Stimulated activated CD4-positive, alpha-beta T cell treated with anti-CD3 and anti-CD28 coated beads, Interleukin-1b, Interleukin-23, amount 100 ng/mL, for 1 hour (primary cell): ENCODE results near the gene SRRM2.

Experiments
- DNase-seq, 2 donors: peaks; one replicate each; pipeline ENCODE4 v3.0.0-alpha.2; 2020; ENCODE audit warnings: low read depth in 2 of 2

SRRM2 gene

GRCh38 chr16:2762711-2763110 lies 10.3 kb downstream of the SRRM2 start:
- DNase-seq, result no peak

DNA sequence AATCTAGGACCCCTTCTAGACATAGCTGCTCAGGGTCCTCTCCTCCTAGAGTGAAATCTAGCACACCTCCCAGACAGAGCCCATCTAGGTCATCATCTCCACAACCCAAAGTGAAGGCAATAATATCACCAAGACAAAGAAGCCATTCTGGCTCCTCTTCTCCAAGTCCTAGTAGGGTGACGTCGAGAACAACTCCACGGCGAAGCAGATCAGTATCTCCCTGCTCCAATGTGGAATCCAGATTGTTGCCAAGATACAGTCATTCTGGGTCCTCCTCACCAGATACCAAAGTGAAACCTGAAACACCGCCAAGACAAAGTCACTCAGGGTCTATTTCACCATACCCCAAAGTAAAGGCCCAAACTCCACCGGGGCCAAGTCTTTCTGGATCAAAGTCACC lies 10.7 kb downstream of the SRRM2 start:
- DNase-seq, result no peak

DNA sequence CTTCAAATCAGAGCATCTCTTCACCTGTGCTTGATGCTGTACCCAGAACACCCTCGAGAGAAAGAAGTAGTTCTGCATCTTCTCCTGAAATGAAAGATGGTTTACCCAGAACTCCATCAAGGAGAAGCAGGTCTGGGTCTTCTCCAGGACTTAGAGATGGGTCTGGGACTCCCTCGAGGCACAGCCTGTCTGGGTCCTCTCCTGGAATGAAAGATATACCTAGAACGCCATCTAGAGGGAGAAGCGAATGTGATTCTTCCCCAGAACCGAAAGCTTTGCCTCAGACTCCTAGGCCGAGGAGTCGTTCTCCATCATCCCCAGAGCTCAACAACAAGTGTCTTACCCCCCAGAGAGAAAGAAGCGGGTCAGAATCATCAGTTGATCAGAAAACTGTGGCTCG lies 12.3 kb downstream of the SRRM2 start:
- no peak for DNase-seq

GRCh38 chr16:2765462-2766404 lies 13.3 kb downstream of the SRRM2 start:
- DNase-seq, result no peak

DNA sequence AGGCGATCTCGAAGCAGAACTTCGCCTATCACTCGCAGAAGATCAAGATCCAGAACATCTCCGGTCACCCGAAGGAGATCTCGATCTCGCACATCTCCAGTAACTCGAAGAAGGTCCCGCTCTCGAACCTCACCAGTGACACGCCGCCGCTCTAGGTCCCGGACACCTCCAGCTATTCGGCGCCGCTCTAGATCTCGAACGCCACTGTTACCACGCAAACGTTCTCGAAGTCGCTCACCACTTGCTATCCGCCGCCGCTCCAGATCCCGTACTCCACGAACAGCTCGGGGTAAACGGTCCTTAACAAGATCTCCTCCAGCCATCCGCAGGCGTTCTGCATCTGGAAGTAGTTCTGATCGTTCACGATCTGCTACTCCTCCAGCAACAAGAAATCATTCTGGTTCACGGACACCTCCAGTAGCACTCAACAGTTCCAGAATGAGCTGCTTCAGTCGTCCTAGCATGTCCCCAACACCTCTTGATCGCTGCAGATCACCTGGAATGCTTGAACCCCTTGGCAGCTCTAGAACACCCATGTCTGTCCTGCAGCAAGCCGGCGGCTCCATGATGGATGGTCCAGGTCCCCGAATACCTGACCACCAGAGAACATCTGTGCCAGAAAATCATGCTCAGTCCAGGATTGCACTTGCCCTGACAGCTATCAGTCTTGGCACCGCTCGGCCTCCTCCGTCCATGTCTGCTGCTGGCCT lies 14.1 kb downstream of the SRRM2 start:
- DNase-seq, result no peak

DNA sequence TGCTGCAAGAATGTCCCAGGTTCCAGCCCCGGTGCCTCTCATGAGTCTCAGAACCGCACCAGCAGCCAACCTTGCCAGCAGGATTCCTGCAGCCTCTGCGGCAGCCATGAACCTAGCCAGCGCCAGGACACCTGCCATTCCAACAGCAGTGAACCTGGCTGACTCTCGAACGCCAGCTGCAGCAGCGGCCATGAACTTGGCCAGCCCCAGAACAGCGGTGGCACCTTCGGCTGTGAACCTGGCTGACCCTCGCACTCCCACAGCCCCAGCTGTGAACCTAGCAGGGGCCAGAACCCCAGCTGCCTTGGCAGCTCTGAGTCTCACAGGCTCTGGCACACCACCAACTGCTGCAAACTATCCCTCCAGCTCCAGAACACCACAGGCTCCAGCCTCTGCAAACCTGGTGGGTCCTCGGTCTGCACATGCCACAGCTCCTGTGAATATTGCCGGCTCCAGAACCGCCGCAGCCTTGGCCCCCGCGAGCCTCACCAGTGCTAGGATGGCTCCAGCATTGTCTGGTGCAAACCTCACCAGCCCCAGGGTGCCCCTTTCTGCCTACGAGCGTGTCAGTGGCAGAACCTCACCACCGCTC lies 14.8 kb downstream of the SRRM2 start:
- DNase-seq, result no peak

GRCh38 chr16:2767891-2768290 lies 15.5 kb downstream of the SRRM2 start:
- DNase-seq, result no peak

GRCh38 chr16:2768403-2769089 lies 16.1 kb downstream of the SRRM2 start:
- no peak for DNase-seq

DNA sequence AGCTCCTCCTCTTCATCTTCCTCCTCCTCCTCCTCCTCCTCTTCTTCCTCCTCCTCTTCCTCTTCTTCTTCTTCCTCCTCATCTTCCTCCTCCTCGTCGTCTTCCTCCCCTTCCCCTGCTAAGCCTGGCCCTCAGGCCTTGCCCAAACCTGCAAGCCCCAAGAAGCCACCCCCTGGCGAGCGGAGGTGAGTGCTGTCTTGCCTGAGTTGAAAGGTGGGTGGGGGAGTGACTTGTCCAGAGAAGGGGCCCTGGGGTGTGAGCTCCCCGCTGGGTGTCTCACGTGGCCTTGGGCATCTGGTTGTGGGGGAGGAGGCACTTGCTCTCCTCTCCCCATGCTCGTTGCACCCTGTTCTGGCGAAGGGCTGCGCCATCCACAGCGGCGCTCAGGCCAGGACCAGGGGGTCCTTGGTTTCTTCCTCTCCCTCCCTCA lies 16.7 kb downstream of the SRRM2 start:
- no peak for DNase-seq

GRCh38 chr16:2769675-2770056 lies 17.2 kb downstream of the SRRM2 start:
- DNase-seq, result no peak

DNA sequence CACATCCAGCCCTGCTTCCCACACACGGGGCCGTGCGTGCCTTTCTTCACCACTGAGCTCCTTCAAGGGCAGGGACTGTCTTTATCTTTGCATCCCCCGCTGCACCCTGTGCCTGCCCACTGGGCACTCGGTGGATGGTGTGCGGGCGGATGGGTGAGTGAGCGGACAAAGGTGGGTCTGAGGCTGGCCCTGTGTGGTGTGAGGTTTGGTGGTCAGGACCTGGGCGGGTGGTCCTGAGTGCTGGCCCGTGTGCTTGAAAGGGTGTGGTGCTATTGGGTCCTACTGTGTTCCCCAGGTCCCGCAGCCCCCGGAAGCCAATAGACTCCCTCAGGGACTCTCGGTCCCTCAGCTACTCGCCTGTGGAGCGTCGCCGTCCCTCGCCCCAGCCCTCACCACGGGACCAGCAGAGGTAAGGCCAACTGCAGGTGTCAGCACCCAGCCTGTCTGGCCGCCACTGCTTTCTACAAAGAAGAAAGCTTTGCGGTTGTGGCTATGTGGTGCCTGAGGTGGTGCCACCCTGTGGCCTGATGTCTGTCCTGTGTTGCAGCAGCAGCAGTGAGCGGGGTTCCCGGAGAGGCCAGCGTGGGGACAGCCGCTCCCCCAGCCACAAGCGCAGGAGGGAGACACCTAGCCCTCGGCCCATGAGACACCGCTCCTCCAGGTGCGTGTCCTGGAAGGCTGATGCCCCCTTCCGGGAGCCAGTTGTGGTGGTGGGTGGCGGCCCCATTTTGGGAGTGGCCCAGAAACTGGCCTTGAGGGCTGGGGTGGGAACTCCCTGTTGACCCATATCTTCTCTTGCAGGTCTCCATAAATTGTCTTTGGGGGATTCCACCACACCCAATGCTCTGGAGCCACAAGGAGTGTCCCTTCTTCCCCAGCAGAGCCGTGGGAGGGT lies 17.9 kb downstream of the SRRM2 start:
- no peak for DNase-seq

DNA sequence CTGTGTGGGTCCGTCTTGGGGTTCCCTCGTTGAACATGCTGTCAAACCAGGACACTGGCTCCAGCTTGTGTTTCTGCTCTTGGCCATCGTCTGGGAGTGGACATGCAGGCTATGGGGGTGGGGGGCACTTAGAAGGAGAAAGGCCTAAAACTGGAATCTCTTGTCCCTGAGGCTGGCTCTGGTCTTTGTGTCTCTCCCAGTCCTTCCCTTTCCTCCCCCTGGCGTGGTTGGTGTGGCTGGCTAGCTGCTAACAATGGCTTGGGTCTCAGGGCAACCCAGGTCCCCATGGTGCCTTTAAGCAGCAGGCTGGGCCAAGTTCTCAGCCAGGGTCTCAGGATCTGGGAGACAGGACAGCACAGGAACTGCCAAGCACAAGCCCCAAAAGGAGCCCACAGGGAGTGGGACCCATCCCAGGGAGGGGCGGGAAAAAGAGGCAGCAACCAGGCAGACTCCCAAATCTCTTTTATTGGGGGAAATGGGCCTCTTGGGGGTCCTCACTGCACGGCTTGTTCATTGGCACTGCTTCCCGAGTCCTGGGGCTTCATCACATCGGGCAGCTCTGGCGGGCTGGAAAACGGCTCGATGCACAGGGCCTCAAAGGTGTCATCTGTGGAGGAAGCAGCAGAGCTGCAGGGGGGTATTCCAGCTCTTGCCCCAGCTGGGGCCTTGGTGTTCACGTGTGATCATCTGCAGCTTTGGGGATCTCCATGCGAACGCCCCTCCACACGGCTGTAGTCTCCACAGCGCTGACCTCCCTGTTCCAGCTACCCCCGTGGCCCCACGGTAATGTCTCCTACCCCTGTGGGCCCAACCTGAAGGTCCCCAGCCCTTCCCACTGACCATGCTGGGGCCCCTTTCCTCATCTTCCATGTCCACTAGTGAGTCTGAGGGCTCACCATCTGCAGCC lies 19.3 kb downstream of the SRRM2 start:
- DNase-seq, result no peak

GRCh38 chr16:2773188-2773968 lies 20.9 kb downstream of the SRRM2 start:
- DNase-seq, result no peak

- DNase-seq, result no peak
Measured at GRCh38 chr16:2774161-2774891, 21.9 kb downstream of the SRRM2 start.

- DNase-seq, result no peak
Measured at GRCh38 chr16:2775131-2775716, 22.8 kb downstream of the SRRM2 start.

DNA sequence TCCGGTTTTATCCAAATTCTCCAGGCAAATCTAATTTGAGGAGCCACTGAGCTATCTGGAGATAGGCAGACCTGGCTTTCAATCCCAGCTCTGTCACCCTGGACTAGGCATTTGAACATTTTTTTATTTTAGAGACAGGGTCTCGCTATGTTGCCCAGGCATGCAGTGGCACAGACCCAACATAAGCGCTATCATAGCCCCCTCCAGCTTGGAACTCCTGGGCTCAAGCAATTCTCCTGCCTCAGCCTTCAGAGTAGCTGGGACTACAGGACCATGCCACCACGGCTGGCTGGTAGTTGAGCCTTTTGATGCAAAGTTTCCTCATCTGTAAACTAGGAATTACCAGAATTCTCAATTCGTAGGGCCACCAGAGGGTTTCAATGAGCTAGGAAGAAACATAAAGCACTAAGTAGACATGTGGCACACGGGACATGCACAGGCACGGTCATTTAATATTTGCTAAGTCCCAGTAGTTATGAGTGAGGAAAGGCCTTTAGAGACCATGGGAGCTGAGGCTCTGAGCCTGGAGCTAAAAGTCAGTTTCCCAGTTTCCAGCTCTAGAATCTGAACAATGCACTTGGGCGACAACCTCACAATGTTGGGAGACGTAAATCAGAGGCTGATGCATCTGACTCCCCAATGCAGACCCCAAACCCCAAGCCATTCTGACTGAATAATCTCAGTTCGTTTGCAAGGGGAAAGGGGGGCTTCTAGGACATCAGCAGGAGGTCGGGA lies 23.5 kb downstream of the SRRM2 start:
- DNase-seq, result no peak

DNA sequence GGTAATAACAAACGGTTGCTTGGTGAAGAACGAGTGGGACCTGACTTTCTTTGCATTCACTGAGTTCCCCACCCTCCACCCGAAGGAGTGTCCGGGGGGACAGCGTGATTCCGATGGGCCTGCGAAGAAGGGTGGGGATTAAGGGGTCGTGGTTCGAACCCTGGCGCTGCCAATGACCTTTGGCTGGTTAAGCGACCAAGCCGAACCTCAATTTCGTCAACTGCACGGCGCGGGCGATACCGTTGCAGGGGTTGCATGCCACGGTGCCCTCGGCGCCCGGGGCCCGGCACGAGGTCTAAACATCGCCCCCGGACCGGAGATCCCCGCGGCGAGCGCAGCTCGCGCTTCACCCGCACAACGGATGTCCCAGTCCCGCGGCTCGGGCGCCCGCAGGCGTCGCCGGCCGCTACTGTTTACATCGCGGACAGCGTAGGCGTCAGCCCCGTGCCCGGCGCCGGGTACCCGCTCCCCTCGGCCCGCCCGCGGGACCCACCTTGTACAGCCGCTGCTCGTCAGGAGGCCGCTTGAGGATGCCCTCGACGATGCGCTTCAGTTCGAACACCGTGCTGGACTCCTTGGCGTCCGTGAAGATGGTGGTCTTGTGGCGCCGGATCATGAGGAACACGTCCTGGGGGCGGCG lies 24.2 kb downstream of the SRRM2 start:
- no peak for DNase-seq
